Suprapubic skin (tissue), 4 donors: ENCODE measurements around the gene GRK4.

Source experiments
- EP300 ChIP-seq: sonication (generic); formaldehyde crosslinking; IDR thresholded peaks from one replicate; pipeline ENCODE4 v1.6.1; 2017; ENCODE audit warnings: antibody characterized with exemption
- POLR2A ChIP-seq, 2 donors: fragments of 450-650 bp; IDR thresholded peaks; one replicate each; pipeline ENCODE4 v1.6.1; 2017; ENCODE audit warnings: antibody characterized with exemption in 2 of 2, mild to moderate bottlenecking in 2 of 2, moderate library complexity in 2 of 2
- POLR2AphosphoS5 ChIP-seq, 3 donors: sonication (generic); formaldehyde crosslinking; IDR thresholded peaks; one replicate each; pipeline ENCODE4 v1.6.1; 2017; ENCODE audit warnings: antibody characterized with exemption in 3 of 3
- TF ChIP-seq, protein P1 (sequence below), 2 donors: fragments of 200-600 bp in 1 of 2; fragments of 450-650 bp in 1 of 2; sonication (generic) in 1 of 2; IDR thresholded peaks; one replicate each; pipeline ENCODE4 v1.5.1; 2016 to 2019; ENCODE audit warnings: antibody characterized with exemption in 2 of 2, mild to moderate bottlenecking in 1 of 2, moderate library complexity in 1 of 2

DNA sequence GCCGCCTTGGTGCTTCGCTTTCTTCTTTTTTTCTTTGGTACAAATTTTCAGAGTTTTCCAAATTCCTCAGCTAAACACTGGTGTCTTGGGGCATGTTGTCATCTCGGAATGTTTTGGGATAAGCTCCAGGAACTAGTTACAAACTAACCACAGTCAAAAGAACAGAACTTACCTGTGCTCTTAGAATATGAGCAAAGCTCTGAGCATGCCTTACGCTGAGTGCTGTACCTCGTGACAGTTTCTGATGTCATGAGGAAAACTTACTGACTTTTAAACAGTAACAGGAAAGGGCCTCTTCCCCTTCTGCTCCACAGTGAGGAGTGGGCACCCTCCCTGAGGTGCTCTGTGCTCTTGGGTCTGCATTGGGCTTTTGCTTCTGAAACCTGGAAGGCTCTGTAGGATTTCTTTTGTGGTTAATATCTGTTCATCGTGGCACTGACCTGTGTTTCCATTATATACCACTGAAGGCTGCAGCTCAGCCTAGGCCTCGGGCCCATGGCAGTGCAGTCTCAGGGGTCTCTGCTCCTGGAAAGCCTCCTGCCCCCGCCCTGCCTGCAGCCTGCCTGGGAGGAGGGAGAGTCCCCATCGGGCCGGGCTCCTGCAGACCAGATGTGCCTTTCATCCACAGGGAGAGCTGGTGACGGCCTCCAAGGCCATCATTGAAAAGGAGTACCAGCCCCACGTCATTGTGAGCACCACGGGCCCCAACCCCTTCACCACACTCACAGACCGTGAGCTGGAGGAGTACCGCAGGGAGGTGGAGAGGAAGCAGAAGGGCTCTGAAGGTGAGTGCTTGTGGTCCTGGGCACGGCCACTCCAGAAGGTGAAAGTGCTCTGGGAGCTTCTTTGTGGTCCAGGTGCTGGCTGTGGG lies 48.9 kb upstream of the GRK4 start:
- TF ChIP-seq, protein P1, sequence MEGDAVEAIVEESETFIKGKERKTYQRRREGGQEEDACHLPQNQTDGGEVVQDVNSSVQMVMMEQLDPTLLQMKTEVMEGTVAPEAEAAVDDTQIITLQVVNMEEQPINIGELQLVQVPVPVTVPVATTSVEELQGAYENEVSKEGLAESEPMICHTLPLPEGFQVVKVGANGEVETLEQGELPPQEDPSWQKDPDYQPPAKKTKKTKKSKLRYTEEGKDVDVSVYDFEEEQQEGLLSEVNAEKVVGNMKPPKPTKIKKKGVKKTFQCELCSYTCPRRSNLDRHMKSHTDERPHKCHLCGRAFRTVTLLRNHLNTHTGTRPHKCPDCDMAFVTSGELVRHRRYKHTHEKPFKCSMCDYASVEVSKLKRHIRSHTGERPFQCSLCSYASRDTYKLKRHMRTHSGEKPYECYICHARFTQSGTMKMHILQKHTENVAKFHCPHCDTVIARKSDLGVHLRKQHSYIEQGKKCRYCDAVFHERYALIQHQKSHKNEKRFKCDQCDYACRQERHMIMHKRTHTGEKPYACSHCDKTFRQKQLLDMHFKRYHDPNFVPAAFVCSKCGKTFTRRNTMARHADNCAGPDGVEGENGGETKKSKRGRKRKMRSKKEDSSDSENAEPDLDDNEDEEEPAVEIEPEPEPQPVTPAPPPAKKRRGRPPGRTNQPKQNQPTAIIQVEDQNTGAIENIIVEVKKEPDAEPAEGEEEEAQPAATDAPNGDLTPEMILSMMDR (IDR thresholded peaks at IDR 0.05), result no peak
- TF ChIP-seq POLR2AphosphoS5 (IDR thresholded peaks at IDR 0.05) (no peak), EP300 (no peak), POLR2A (IDR thresholded peaks at IDR 0.05) (no peak)
